Endothelial cell of umbilical vein (primary cell): Measurements from ENCODE around the gene GPR89A. TPM values are rescaled to one million over a fixed set of nuclear protein-coding genes. Genes with fewer than 3 reads are reported as not detected.

ENCODE experiments used
- BruUV-seq: library from RNA; stranded (reverse); fragments of 400-500 nt; replicated peaks from 2 replicates; lab custom pipeline; 2021; lab: Mats Ljungman, UMichigan
- CTCF ChIA-PET: fragments of 300-600, 350-600 bp; sonication (Branson Sonifier 250); formaldehyde crosslinking; loops from one replicate; lab custom pipeline; 2021; ENCODE audit warnings: antibody characterized with exemption, inconsistent platforms; lab: Charles Lee
- POLR2A ChIA-PET: fragments of 300-600, 350-600 bp; sonication (Branson Sonifier 250); formaldehyde crosslinking; loops from one replicate; lab custom pipeline; 2021; ENCODE audit warnings: antibody characterized with exemption, inconsistent platforms; lab: Charles Lee
- DNase-seq: peaks from one replicate; pipeline ENCODE4 v3.0.0-alpha.2; 2011; ENCODE audit warnings: low read depth, low spot score
- FAIRE-seq: peaks from 2 replicates; lab custom pipeline; 2011; peaks lifted over from hg19 to GRCh38; lab: Jason Lieb, UNC
- H2AFZ ChIP-seq: 2 replicates; pipeline ENCODE4 v1.6.0; 2012; ENCODE audit warnings: low read depth, low read length, control low read depth, inconsistent platforms
- H3K27ac ChIP-seq: 2 replicates; pipeline ENCODE4 v1.5.1; 2011; ENCODE audit warnings: low read depth, mild to moderate bottlenecking, control low read depth, low read length, moderate library complexity; ENCODE audit not compliant: insufficient read depth
- H3K27me3 ChIP-seq, 2 experiments: 2 replicates each; pipeline versions ENCODE4 v1.6.0 to v1.6.1; 2011; ENCODE audit warnings: low read length in 2 of 2, mixed read lengths in 1 of 2; ENCODE audit not compliant: control insufficient read depth in 2 of 2, insufficient read depth in 2 of 2
- H3K36me3 ChIP-seq, 2 experiments: 2 replicates in 1 of 2; 3 replicates in 1 of 2; pipeline ENCODE4 v1.5.1; 2011; ENCODE audit warnings: low read length in 2 of 2, mild to moderate bottlenecking in 1 of 2, moderate library complexity in 1 of 2; ENCODE audit not compliant: control insufficient read depth in 2 of 2, insufficient read depth in 2 of 2; ENCODE audit errors: extremely low read depth in 1 of 2
- H3K4me1 ChIP-seq: 3 replicates; pipeline ENCODE4 v1.5.1; 2011; ENCODE audit warnings: mild to moderate bottlenecking, low read length; ENCODE audit not compliant: control insufficient read depth, insufficient read depth; ENCODE audit errors: extremely low read depth
- H3K4me2 ChIP-seq: 2 replicates; pipeline ENCODE4 v1.6.1; 2011; ENCODE audit warnings: low read length, control low read depth, mixed read lengths; ENCODE audit not compliant: insufficient read depth
- H3K4me3 ChIP-seq, 3 experiments: fragments of 200-600 bp in 1 of 3; sonication (generic), shearing (Covaris generic) in 1 of 3; replicated peaks in 1 of 3; 2 replicates each; pipeline ENCODE4 v1.5.1; 2011 to 2016; ENCODE audit warnings: control low read depth in 3 of 3, low read length in 3 of 3, mild to moderate bottlenecking in 2 of 3, inconsistent platforms in 1 of 3, low read depth in 1 of 3, moderate library complexity in 1 of 3; ENCODE audit not compliant: insufficient read depth in 1 of 3
- H3K79me2 ChIP-seq: 2 replicates; pipeline ENCODE4 v1.6.0; 2012; ENCODE audit warnings: low read length, inconsistent platforms; ENCODE audit not compliant: control insufficient read depth, insufficient read depth
- H3K9ac ChIP-seq: replicated peaks from 2 replicates; pipeline ENCODE3; 2011; ENCODE audit warnings: low read length, control low read depth; ENCODE audit not compliant: insufficient read depth; ENCODE audit errors: extremely low read depth
- H3K9me1 ChIP-seq: replicated peaks from 3 replicates; pipeline ENCODE4 v1.6.0; 2011; ENCODE audit warnings: mild to moderate bottlenecking, low read length; ENCODE audit not compliant: control insufficient read depth, insufficient read depth; ENCODE audit errors: extremely low read depth
- H3K9me3 ChIP-seq: replicated peaks from 2 replicates; pipeline ENCODE4 v1.5.1; 2012; ENCODE audit warnings: low read length, inconsistent platforms; ENCODE audit not compliant: control insufficient read depth, insufficient read depth
- H4K20me1 ChIP-seq: replicated peaks from 2 replicates; pipeline ENCODE3; 2011; ENCODE audit warnings: mild to moderate bottlenecking, low read length; ENCODE audit not compliant: control insufficient read depth, insufficient read depth; ENCODE audit errors: extremely low read depth
- EZH2 ChIP-seq: IDR thresholded peaks from 2 replicates; pipeline ENCODE4 v1.6.1; 2012; ENCODE audit warnings: borderline replicate concordance, low read depth, mild to moderate bottlenecking, moderate library complexity, low read length, inconsistent platforms; ENCODE audit not compliant: severe bottlenecking
- FOS ChIP-seq: IDR thresholded peaks from 2 replicates; pipeline ENCODE4 v1.6.1; 2011; ENCODE audit warnings: mild to moderate bottlenecking, low read length, moderate library complexity, borderline replicate concordance; ENCODE audit not compliant: insufficient read depth
- GATA2 ChIP-seq: IDR thresholded peaks from 2 replicates; pipeline ENCODE4 v1.7.0; 2011; ENCODE audit warnings: low read depth, mild to moderate bottlenecking, moderate library complexity, mixed read lengths, low read length; ENCODE audit not compliant: insufficient read length, insufficient read depth
- JUN ChIP-seq: IDR thresholded peaks from 2 replicates; pipeline ENCODE4 v1.6.1; 2011; ENCODE audit warnings: borderline replicate concordance, low read depth; ENCODE audit not compliant: insufficient read length, insufficient read depth
- POLR2AphosphoS5 ChIP-seq: IDR thresholded peaks from 2 replicates; pipeline ENCODE4 v1.6.1; 2012; ENCODE audit warnings: low read depth, mild to moderate bottlenecking, control low read depth, low read length, moderate library complexity; ENCODE audit not compliant: insufficient read depth
- dilution Hi-C: fragments of 300-500 bp; cut with MboI; formaldehyde crosslinking; loops from one replicate; pipeline ENCODE4 v1.15.0; 2019; ENCODE audit warnings: low sequenced_read_pairs; ENCODE audit not compliant: extremely low pct_ligation_motif_present
- intact Hi-C: fragments of 100-400 bp; cut with micrococcal nuclease; formaldehyde crosslinking; loops from one replicate; pipeline ENCODE4 v1.10.0; 2022
- polyA plus RNA-seq, 4 experiments: library from polyadenylated mRNA; depleted of rRNA in 3 of 4; stranded (reverse) in 3 of 4; unstranded in 1 of 4; fragments of >200 nt; gene quantifications; 2 replicates each; pipeline versions ENCODE4 v1.2.1 to v1.2.3, GENCODE V29; 2011 to 2012; ENCODE audit warnings: missing spikeins in 1 of 4
- total RNA-seq: library from RNA; stranded (reverse); gene quantifications from 2 replicates; pipeline ENCODE4 v1.2.3, GENCODE V29; 2021
- TF ChIP-seq, protein P1 (sequence below), 2 donors: IDR thresholded peaks; 1 replicate in 1 of 2; 2 replicates in 1 of 2; pipeline ENCODE4 v1.5.1; 2011; ENCODE audit warnings: low read length in 2 of 2, mild to moderate bottlenecking in 2 of 2, moderate library complexity in 2 of 2, control low read depth in 1 of 2, inconsistent platforms in 1 of 2, low read depth in 1 of 2; ENCODE audit not compliant: insufficient read depth in 1 of 2; ENCODE audit errors: extremely low read depth in 1 of 2

The GPR89A gene
- total and polyA plus RNA-seq, 2 donors (not counting 3 experiments of a cell fraction or from before 2014, with no cell fraction given): 13.8 to 35.7 TPM

DNA sequence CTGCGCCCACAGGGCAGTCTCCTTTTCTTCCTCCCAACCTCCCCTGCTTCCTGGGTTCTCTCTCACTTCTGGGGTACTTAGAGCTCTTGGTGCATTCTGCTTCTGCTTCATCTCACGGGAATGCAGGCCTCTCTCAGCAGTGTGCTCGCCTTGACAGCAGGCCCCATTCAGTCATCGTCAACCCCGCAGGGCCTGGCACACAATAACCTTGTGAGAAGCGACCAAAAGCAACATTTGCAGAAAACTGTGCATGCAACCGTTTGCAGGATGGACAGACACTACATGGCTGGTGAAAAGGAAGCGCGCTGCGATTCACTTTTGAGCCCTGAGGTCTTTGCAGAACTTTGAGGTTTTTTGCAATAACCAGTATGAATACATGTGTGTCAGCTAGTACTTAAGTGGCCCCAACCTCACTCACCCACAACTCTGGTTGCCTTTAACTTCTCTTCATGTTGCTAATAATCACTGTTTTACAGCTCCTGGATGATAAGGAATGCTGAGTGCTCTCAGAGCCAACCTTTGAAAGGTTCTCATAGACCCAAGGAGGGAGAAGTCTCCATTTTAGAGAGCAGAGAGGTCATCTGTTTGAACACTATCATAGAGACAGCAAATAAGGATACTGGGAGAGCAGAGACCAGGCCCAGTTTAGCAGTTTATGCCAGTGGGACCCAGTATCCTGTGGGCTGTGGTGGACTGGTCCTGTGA is 109.0 kb downstream of the GPR89A start:
- CTCF ChIA-PET: no interaction called here
- no TSS peak for BruUV-seq
- H2AFZ ChIP-seq: no peak overlapping the region

More for the DNA sequence above, 109.0 kb downstream of the GPR89A start:
- H3K27ac ChIP-seq: no peak overlapping the region
- intact Hi-C loops (no loop called here), dilution Hi-C loops (no loop called here)
- no peak overlapping the region for H3K9ac ChIP-seq
- POLR2A ChIA-PET: no interaction called here
- peaks cover 9% of the 10 kb centered on the region for H3K4me1 ChIP-seq
- H3K4me3 ChIP-seq: no peak overlapping the region
- H3K9me1 ChIP-seq: no peaks in the 10 kb centered on the region
- no peaks in the 10 kb centered on the region for H3K36me3 ChIP-seq
- no peaks in the 10 kb centered on the region for H3K9me3 ChIP-seq
- no peaks in the 10 kb centered on the region for H4K20me1 ChIP-seq
- FAIRE-seq (no peak), DNase-seq (no peak)
- TF ChIP-seq POLR2AphosphoS5 (no peak), JUN (no peak), GATA2 (no peak), FOS (no peak), EZH2 (no peak)
- TF ChIP-seq, protein P1, sequence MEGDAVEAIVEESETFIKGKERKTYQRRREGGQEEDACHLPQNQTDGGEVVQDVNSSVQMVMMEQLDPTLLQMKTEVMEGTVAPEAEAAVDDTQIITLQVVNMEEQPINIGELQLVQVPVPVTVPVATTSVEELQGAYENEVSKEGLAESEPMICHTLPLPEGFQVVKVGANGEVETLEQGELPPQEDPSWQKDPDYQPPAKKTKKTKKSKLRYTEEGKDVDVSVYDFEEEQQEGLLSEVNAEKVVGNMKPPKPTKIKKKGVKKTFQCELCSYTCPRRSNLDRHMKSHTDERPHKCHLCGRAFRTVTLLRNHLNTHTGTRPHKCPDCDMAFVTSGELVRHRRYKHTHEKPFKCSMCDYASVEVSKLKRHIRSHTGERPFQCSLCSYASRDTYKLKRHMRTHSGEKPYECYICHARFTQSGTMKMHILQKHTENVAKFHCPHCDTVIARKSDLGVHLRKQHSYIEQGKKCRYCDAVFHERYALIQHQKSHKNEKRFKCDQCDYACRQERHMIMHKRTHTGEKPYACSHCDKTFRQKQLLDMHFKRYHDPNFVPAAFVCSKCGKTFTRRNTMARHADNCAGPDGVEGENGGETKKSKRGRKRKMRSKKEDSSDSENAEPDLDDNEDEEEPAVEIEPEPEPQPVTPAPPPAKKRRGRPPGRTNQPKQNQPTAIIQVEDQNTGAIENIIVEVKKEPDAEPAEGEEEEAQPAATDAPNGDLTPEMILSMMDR (IDR thresholded peaks at IDR 0.05; ENCODE audit: extremely low read depth in 1 of 2, insufficient read depth in 1 of 2, low read depth in 1 of 2, low read length in 2 of 2): no peak
- H3K4me2 ChIP-seq: no peak overlapping the region
- H3K79me2 ChIP-seq: no peaks in the 10 kb centered on the region
- peaks cover 0 to 4% of the 10 kb centered on the region in 2 experiments for H3K27me3 ChIP-seq
